ENCODE measurements around the gene KMT2C. TPM values are rescaled to one million over a fixed set of nuclear protein-coding genes. Genes with fewer than 3 reads are reported as not detected.
"Not testable (repeated sequence)": the region's sequence is repeated elsewhere in the genome, so short reads cannot be mapped to it uniquely, and the experiment has no call there.

Gene KMT2C
- total RNA-seq, 2 experiments from 2014 or later, result 35.7 to 36.6 TPM

DNA sequence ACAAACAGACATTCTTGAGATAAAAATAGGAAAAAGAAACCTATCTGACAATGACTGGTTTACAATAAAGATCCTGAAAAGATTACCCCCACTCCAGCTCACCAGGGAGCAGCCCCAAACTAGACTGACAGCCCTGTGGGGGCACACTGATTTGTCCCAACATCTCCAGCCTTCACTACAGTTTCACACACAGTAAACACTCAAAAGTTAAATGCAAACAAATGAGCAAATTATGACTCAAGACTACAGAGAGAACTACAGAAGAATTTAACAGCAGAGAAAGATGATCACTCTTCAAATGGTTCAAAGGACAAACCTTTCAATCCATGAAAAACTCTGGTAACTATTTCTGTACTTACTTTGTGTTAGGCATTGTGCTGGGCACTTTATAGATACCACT is 176.2 kb downstream of the KMT2C start:
- H3K4me1 Mint-ChIP-seq (ENCODE audit: low read depth); DNase-seq; H3K9me3 Mint-ChIP-seq; POLR2A ChIA-PET; CTCF ChIA-PET; H3K4me3 Mint-ChIP-seq; intact Hi-C loops (cut with micrococcal nuclease); H3K27ac Mint-ChIP-seq; H3K27me3 Mint-ChIP-seq: not testable (repeated sequence)
- peaks cover 32% of the 10 kb centered on the region for H3K36me3 Mint-ChIP-seq

DNA sequence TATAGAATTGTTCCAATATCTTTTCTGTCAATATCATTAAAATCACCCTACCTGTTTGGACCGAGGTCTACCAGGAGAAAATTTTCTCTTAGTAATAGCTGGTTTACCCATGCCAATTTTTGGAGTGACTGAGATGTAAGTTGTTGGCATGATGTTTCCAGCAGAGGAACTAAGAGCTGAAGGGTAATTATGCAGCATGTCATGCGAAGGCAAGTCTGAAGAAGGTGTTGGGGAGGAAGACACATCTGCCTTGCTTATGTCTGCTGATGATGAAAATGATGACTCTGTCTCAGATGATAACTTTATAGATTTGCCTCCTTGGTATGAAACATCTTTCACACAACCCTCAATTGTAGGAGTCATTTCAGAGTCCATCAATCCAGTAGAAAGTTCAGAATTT is 188.0 kb downstream of the KMT2C start:
- intact Hi-C loops (cut with micrococcal nuclease); H3K4me3 Mint-ChIP-seq; CTCF ChIA-PET; H3K27ac Mint-ChIP-seq; DNase-seq; H3K4me1 Mint-ChIP-seq (ENCODE audit: low read depth); H3K27me3 Mint-ChIP-seq; POLR2A ChIA-PET; H3K9me3 Mint-ChIP-seq: not testable (repeated sequence)
- H3K36me3 Mint-ChIP-seq, result peaks cover 32% of the 10 kb centered on the region

DNA sequence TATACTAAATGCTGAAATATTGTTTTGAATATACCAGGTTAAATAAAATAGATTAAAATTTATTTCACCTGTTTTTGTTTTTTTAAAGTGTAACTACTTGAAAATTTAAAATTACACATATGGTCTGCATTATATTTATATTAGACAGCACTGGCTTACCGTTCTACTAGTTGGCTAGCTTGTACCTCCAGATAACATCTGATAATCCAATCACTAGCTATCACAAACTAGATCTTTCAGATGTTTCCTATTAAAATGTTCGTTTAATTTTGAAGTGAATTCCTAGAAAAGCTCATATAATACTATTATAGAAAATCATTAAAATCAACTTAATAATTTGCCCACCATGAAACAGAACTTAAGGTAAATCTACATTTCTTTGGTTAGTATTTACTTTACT is 190.4 kb downstream of the KMT2C start:
- H3K4me3 Mint-ChIP-seq; H3K4me1 Mint-ChIP-seq (ENCODE audit: low read depth); H3K27me3 Mint-ChIP-seq; H3K9me3 Mint-ChIP-seq; H3K27ac Mint-ChIP-seq; CTCF ChIA-PET; intact Hi-C loops (cut with micrococcal nuclease); DNase-seq; POLR2A ChIA-PET: not testable (repeated sequence)
- peaks cover 23% of the 10 kb centered on the region for H3K36me3 Mint-ChIP-seq

DNA sequence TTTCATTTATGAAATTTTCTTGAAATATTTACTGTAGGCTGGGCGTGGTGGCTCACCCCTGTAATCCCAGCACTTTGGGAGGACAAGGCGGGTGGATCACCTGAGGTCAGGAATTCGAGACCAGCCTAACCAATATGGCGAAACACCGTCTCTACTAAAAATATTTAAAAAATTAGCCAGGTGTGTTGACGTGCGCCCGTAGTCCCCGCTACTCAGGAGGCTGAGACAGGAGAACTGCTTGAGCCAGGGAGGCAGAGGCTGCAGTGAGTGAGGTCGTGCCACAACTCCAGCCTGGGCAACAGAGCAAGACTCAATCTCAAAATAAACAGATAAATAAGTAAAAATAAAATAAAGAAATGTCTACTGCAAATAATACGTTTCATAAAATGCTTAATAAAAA is 192.3 kb downstream of the KMT2C start:
- H3K9me3 Mint-ChIP-seq; DNase-seq; H3K27me3 Mint-ChIP-seq; H3K27ac Mint-ChIP-seq; H3K4me1 Mint-ChIP-seq (ENCODE audit: low read depth); intact Hi-C loops (cut with micrococcal nuclease); H3K4me3 Mint-ChIP-seq; CTCF ChIA-PET; POLR2A ChIA-PET: not testable (repeated sequence)
- peaks cover 16% of the 10 kb centered on the region for H3K36me3 Mint-ChIP-seq

DNA sequence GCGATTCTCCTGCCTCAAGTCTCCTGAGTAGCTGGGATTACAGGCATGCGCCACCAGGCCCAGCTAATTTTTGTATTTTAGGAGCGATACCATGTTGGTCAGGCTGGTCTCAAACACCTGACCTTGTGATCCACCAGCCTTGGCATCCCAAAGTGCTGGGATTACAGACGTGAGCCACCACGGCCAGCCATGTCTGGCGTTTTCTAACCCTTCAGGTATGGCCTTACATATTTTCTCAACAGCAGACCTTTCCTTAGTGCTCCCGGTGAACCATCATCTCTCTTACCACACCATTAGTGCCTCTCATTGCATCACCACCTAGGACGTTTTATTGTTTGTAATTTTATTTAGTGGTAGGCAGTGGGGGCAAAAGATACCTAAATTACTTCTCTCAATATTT is 194.5 kb downstream of the KMT2C start:
- DNase-seq; CTCF ChIA-PET; H3K4me1 Mint-ChIP-seq (ENCODE audit: low read depth); H3K9me3 Mint-ChIP-seq; POLR2A ChIA-PET; intact Hi-C loops (cut with micrococcal nuclease); H3K27ac Mint-ChIP-seq; H3K27me3 Mint-ChIP-seq; H3K4me3 Mint-ChIP-seq: not testable (repeated sequence)
- H3K36me3 Mint-ChIP-seq, result peaks cover 10% of the 10 kb centered on the region

DNA sequence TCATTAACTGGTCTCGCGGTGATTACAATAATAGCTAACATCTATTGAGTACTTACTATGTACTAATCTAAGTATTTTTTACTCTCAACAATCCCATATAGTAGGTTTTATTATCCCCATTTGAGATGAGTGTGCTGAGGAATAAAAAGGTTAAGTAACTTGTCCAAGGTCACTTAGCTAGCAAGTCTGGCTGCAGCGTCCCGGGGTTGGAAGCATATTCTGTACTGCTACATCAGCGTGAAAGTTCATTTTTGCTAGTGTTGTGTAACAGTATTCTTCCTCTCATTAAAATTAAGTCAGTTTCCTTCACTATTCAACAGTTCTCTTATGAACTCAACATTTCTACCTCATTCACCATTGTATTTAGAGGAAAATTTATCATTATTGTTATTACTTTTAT is 199.5 kb downstream of the KMT2C start:
- CTCF ChIA-PET; H3K9me3 Mint-ChIP-seq; intact Hi-C loops (cut with micrococcal nuclease); H3K27ac Mint-ChIP-seq; H3K4me1 Mint-ChIP-seq (ENCODE audit: low read depth); DNase-seq; POLR2A ChIA-PET; H3K27me3 Mint-ChIP-seq; H3K4me3 Mint-ChIP-seq: not testable (repeated sequence)
- H3K36me3 Mint-ChIP-seq, result peaks cover 11% of the 10 kb centered on the region

DNA sequence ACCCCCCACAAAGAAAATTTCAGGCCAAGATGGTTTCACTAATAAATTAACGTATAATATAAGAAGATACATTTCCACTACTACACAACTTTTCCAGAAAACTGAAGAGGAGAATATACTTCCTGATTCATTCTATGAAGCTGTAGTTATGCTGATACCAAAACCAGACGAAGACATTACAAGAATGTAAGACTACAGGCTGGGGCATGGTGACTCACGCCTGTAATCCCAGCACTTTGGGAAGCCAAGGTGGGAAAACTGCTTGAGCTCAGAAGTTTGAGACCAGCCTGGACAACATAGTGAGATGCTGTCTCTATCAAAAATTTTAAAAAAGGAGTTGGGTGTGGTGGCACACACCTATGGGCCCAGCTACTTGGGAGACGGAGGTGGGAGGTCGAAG is 201.4 kb downstream of the KMT2C start:
- H3K4me1 Mint-ChIP-seq (ENCODE audit: low read depth); H3K27ac Mint-ChIP-seq; CTCF ChIA-PET; H3K4me3 Mint-ChIP-seq; H3K27me3 Mint-ChIP-seq; POLR2A ChIA-PET; DNase-seq; H3K9me3 Mint-ChIP-seq; intact Hi-C loops (cut with micrococcal nuclease): not testable (repeated sequence)
- H3K36me3 Mint-ChIP-seq, result peaks cover 12% of the 10 kb centered on the region

DNA sequence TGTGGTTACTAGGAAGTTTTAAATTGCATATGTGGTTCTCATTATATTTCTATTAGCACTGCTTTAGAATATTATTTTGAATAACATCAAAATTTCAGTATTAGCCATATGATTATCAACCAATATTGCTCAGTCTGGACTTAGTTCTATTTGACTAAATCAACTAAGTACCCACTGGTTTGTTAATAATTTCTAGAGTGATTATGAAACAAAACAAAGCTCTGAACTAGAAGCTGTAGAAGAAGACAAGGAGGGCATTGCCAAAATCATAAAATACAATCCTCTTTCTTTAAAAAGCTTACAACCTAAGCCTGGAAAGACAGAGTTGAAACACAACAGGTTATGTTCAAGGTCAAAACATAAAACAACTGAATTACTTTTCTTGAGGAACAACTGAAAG is 204.7 kb downstream of the KMT2C start:
- Mint-ChIP-seq H3K4me3 (no peak overlapping the region), H3K36me3 (peaks cover 14% of the 10 kb centered on the region), H3K27me3 (no peaks in the 10 kb centered on the region), H3K4me1 (ENCODE audit: low read depth) (no peaks in the 10 kb centered on the region), H3K9me3 (no peaks in the 10 kb centered on the region), H3K27ac (no peak overlapping the region)
- POLR2A ChIA-PET, result no interaction called here
- CTCF ChIA-PET, result no interaction called here
- DNase-seq, result no peak
- intact Hi-C loops (cut with micrococcal nuclease), result no loop called here

DNA sequence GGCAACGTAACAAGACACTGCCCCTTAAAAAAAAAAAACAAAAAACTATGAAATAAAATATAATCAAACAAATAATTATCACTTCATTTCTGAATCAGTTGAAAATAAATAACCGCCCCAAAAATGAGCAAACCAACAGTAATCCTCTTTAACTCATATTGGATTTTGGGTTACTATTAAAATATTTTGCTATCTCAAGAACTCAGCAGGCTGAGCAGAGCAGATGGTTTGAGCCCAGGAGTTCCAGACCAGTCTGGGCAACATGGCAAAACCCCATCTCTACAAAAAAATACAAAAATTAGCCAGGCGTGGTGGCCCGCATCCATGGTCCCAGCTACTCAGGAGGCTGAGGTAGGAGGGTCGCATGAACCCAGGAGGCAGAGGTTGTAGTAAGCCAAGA is 216.2 kb downstream of the KMT2C start:
- POLR2A ChIA-PET, H3K9me3 Mint-ChIP-seq, H3K27ac Mint-ChIP-seq: not testable (repeated sequence)

DNA sequence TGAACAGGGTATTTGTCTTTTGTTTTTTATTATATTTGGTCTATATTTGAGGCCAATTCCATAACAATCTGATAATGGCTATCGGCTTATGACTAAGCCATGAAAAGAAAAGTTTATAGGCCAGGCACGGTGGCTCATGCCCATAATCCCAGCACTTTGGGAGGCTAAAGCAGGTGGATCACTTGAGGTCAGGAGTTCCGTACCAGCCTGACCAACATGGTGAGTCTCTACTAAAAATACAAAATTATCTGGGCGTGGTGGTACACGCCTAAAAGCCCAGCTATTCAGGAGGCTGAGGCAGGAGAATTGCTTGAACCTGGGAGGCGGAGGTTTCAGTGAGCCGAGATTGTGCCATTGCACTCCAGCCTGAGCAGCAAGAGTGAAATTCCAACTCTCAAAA is 227.0 kb downstream of the KMT2C start:
- H3K4me3 Mint-ChIP-seq; H3K4me1 Mint-ChIP-seq (ENCODE audit: low read depth); H3K9me3 Mint-ChIP-seq; H3K27ac Mint-ChIP-seq; DNase-seq; intact Hi-C loops (cut with micrococcal nuclease); POLR2A ChIA-PET; H3K27me3 Mint-ChIP-seq: not testable (repeated sequence)
- peaks cover 17% of the 10 kb centered on the region for H3K36me3 Mint-ChIP-seq
- CTCF ChIA-PET, result interaction anchor here (0.7 kb wide), 1 partner anchor 196 kb away, joined by 3 read pairs; no protein-coding TSS in a partner anchor

More for the DNA sequence above, 216.2 kb downstream of the KMT2C start:
- H3K27me3 Mint-ChIP-seq; H3K4me1 Mint-ChIP-seq (ENCODE audit: low read depth); CTCF ChIA-PET; DNase-seq; intact Hi-C loops (cut with micrococcal nuclease); H3K4me3 Mint-ChIP-seq: not testable (repeated sequence)
- H3K36me3 Mint-ChIP-seq, result peaks cover 23% of the 10 kb centered on the region

DNA sequence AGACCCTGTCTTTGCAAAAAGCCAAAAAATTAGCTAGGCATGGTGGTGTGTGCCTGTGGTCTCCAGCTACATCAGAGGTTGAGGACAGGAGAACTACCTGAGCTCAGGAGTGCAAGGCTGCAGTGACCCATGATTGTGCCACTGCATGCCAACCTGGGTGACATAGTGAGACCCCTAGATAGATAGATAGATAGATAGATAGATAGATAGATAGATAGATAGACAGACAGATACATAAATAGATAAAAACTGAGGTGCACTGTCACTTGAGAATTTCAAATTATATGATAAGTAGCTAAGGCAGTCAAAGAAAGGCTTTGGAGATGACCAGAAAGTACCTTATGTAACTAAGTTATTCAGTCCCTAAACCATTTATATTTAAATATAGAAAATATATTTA is 231.4 kb downstream of the KMT2C start:
- H3K9me3 Mint-ChIP-seq; H3K27me3 Mint-ChIP-seq; CTCF ChIA-PET; H3K4me1 Mint-ChIP-seq (ENCODE audit: low read depth); H3K4me3 Mint-ChIP-seq; DNase-seq; H3K27ac Mint-ChIP-seq; intact Hi-C loops (cut with micrococcal nuclease); POLR2A ChIA-PET: not testable (repeated sequence)
- H3K36me3 Mint-ChIP-seq, result peaks cover 12% of the 10 kb centered on the region

DNA sequence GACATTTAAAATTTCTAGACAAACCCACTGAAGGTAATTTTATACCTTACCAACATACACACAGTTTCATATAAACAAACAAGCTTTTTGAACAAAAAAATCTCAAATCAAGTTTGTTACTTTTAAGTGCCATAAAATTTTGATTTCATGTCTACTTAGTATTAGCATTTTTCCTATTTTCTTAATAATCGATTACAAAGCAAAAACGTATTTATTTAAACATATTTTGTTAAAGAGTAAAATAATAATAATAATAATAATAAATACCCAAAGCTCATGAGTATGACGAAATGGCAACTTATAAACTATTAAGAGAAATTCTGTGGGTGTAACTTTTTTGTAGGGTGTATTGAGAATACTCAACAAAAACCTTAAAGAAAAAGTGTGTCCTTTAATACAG is 232.7 kb downstream of the KMT2C start:
- H3K36me3 Mint-ChIP-seq, result peaks cover 17% of the 10 kb centered on the region
- H3K9me3 Mint-ChIP-seq, result no peaks in the 10 kb centered on the region
- H3K27me3 Mint-ChIP-seq, result no peaks in the 10 kb centered on the region
- H3K4me3 Mint-ChIP-seq, result no peak overlapping the region
- POLR2A ChIA-PET, result no interaction called here
- no peaks in the 10 kb centered on the region for H3K4me1 Mint-ChIP-seq (ENCODE audit: low read depth)
- CTCF ChIA-PET, result no interaction called here
- H3K27ac Mint-ChIP-seq, result no peak overlapping the region
- intact Hi-C loops (cut with micrococcal nuclease), result no loop called here
- DNase-seq, result no peak

DNA sequence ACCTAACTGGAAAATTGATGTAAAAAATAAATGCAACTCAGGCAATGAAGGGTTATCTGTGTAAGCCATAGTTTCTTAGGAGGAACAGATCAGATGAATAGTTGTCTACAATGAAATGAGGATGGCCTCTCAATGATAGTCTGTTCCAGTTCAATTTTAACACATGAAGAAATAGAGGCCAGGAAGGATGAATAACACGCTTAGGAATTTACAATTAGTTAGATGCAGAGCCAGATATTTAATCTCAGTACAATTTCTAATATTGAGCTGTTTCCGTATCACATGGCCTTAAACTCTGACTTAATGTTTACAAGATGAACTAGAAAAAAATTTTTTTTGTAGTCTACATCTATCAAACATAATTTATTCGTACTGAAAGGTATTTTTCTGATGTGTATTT is 233.7 kb downstream of the KMT2C start:
- no peaks in the 10 kb centered on the region for H3K27me3 Mint-ChIP-seq
- CTCF ChIA-PET, result interaction anchor here (0.8 kb wide), 1 partner anchor 504 kb away, joined by 3 read pairs; no protein-coding TSS in a partner anchor
- POLR2A ChIA-PET, result no interaction called here
- no peaks in the 10 kb centered on the region for H3K9me3 Mint-ChIP-seq
- H3K4me1 Mint-ChIP-seq (ENCODE audit: low read depth), result no peaks in the 10 kb centered on the region
- H3K27ac Mint-ChIP-seq, result no peak overlapping the region
- DNase-seq, result no peak
- H3K4me3 Mint-ChIP-seq, result no peak overlapping the region
- intact Hi-C loops (cut with micrococcal nuclease), result no loop called here
- peaks cover 18% of the 10 kb centered on the region for H3K36me3 Mint-ChIP-seq

DNA sequence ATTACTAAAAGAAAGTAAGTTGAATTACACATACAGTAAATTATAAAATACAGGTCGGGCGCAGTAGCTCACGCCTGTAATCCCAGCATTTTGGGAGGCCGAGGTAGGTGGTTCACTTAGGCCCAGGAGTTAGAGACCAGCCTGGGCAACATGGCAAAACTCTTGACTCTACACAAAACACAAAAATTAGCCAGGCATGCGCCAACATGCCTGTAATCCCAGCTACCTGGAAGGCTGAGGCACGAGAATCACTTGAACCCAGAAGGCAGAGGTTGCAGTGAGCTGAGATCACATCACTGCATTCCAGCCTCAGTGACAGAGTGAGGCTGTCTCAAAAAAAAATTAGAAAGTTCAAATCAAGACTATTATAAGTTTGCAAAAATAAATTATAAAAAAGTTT is 235.4 kb downstream of the KMT2C start:
- ChIA-PET CTCF (no interaction called here), POLR2A (no interaction called here)
- H3K27ac Mint-ChIP-seq, result no peak overlapping the region
- no peaks in the 10 kb centered on the region for H3K9me3 Mint-ChIP-seq
- peaks cover 26% of the 10 kb centered on the region for H3K36me3 Mint-ChIP-seq
- no peak overlapping the region for H3K4me3 Mint-ChIP-seq
- no peaks in the 10 kb centered on the region for H3K4me1 Mint-ChIP-seq (ENCODE audit: low read depth)
- no peak for DNase-seq
- H3K27me3 Mint-ChIP-seq, result no peaks in the 10 kb centered on the region
- intact Hi-C loops (cut with micrococcal nuclease), result no loop called here

Measured in activated CD4-positive, alpha-beta memory T cell treated with anti-CD3 and anti-CD28 coated beads for 36 hours (primary cell).